Bronchial epithelial cell (primary cell): ENCODE results near the gene SUGCT. TPM values are rescaled to one million over a fixed set of nuclear protein-coding genes. Genes with fewer than 3 reads are reported as not detected.
A peak's percentile ranks its signal among the peaks of the same experiment; 100 is the strongest.

Experiments used
- DNase-seq: peaks from one replicate; pipeline ENCODE4 v3.0.0-alpha.2; 2010; ENCODE audit warnings: low read depth
- FAIRE-seq: peaks from 2 replicates; lab custom pipeline; 2011; peaks lifted over from hg19 to GRCh38; lab: Jason Lieb, UNC
- H3K27me3 ChIP-seq: 2 replicates; pipeline ENCODE4 v1.5.1; 2011; ENCODE audit warnings: low read length; ENCODE audit not compliant: control insufficient read depth, insufficient read depth
- H3K36me3 ChIP-seq: 2 replicates; pipeline ENCODE4 v1.5.1; 2011; ENCODE audit warnings: low read length; ENCODE audit not compliant: control insufficient read depth, insufficient read depth
- H3K4me3 ChIP-seq: 2 replicates; pipeline ENCODE4 v1.5.1; 2011; ENCODE audit warnings: mild to moderate bottlenecking, low read depth, low read length, control low read depth
- total RNA-seq: library from RNA; depleted of rRNA; stranded (reverse); fragments of >200 nt; gene quantifications from 2 replicates; pipeline ENCODE4 v1.2.1, GENCODE V29; 2014
- TF ChIP-seq, protein P1 (sequence below): IDR thresholded peaks from 2 replicates; pipeline ENCODE4 v1.5.1; 2011; ENCODE audit warnings: mild to moderate bottlenecking, moderate library complexity, low read length, control low read depth, inconsistent platforms; ENCODE audit not compliant: insufficient read depth, severe bottlenecking

The SUGCT gene
- total RNA-seq, 1 donor from 2014 or later, result 7.4 TPM

DNA sequence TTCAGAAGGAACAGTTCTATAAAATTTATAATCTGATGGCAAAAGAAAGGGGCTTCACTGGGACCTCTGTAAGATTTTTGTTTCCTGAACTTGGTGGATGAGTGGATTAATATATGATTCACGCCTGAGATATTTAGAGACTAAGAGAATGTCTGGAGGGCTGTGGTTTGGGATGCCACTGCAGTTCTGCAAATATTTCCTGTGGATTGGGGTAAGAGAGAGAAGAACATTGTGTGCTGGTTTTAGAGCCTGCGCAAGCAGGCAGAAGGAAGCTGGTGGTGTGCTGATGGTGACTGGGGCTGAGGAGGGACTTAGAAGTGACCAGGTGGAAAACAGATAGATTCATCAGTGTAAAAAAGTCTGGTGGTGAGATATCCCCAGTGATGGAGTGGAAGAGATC lies 87.0 kb downstream of the SUGCT start:
- Histone ChIP-seq H3K36me3 (no peaks in the 10 kb centered on the region), H3K4me3 (no peak overlapping the region), H3K27me3 (no peaks in the 10 kb centered on the region)
- FAIRE-seq (no peak), DNase-seq (peak; percentile 70)
- TF ChIP-seq, protein P1, sequence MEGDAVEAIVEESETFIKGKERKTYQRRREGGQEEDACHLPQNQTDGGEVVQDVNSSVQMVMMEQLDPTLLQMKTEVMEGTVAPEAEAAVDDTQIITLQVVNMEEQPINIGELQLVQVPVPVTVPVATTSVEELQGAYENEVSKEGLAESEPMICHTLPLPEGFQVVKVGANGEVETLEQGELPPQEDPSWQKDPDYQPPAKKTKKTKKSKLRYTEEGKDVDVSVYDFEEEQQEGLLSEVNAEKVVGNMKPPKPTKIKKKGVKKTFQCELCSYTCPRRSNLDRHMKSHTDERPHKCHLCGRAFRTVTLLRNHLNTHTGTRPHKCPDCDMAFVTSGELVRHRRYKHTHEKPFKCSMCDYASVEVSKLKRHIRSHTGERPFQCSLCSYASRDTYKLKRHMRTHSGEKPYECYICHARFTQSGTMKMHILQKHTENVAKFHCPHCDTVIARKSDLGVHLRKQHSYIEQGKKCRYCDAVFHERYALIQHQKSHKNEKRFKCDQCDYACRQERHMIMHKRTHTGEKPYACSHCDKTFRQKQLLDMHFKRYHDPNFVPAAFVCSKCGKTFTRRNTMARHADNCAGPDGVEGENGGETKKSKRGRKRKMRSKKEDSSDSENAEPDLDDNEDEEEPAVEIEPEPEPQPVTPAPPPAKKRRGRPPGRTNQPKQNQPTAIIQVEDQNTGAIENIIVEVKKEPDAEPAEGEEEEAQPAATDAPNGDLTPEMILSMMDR, result no peak

DNA sequence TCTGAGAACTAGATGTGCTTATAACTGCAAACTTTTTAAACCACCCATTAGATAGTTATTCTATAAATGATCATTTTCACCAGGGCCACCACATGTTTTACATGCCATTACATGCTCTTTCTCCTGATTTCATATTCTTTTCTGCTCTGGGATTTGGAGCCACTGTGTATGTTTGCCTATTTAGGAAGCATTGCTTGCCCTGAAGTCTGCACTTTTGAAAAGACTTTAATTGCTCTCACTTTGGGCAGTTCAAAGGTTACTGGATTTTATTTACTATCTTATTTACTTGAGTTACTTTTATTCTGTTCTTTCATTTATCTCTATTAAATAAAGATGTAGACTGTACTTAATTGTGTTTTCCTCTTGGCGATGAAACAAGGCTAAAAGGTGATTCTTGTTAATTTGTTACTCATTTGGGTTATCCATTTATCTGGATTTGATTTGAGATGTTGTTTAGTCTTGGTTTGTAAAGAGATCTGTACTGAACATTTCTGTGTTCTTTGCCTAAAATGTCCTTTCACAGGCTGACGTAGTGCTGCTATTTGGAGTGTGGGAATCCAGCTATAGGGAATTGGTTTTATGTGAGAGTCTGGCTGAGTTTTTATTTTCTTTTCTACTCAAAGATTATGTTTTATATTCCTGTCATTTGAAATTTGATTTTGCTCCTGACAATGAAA lies 88.8 kb downstream of the SUGCT start:
- DNase-seq, result peak; percentile 2
- Histone ChIP-seq H3K27me3 (no peaks in the 10 kb centered on the region), H3K36me3 (no peaks in the 10 kb centered on the region), H3K4me3 (no peak overlapping the region)
- TF ChIP-seq, protein P1, result no peak
- FAIRE-seq, result no peak

DNA sequence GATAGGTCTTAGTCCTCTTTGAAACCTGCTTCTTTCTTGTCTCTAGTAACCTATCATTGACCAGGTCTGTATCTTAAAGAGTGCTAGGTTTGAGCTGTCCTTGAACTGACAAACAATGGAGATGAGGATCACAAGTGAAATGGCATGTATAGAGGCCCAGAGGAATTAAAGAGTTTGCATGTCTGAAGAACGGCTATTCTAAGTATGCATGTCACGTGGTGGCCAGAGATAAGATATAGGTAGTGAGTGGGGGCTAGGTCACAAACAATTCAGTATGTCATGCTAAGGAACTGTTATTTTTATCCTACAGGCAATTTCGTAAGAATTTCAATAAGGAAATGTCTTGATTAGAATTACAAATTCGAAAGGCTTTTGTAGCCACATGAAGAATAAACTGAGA lies 95.3 kb downstream of the SUGCT start:
- TF ChIP-seq, protein P1, result no peak
- Histone ChIP-seq H3K4me3 (no peak overlapping the region), H3K36me3 (no peaks in the 10 kb centered on the region), H3K27me3 (no peaks in the 10 kb centered on the region)
- FAIRE-seq, result no peak
- DNase-seq, result no peak

DNA sequence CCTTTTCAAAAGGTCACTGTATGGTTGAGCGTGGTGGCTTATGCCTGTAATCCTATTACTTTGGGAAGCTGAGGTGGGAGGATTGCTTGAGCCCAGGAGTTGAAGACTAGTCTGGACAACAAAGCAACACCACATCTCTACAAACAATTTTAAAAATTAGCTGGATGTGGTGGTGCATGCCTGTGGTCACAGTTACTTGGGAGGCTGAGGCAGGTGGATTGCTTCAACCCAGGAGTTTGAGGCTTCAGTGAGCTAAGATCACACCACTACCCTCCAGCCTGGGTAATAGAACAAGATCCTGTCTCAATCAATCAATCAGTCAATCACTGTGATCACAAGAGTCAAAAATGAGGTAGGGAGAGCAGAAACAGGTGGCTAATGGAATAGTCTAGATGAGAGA lies 97.0 kb downstream of the SUGCT start:
- Histone ChIP-seq H3K4me3 (no peak overlapping the region), H3K36me3 (no peaks in the 10 kb centered on the region), H3K27me3 (no peaks in the 10 kb centered on the region)
- FAIRE-seq, result no peak
- TF ChIP-seq, protein P1, result no peak
- no peak for DNase-seq

DNA sequence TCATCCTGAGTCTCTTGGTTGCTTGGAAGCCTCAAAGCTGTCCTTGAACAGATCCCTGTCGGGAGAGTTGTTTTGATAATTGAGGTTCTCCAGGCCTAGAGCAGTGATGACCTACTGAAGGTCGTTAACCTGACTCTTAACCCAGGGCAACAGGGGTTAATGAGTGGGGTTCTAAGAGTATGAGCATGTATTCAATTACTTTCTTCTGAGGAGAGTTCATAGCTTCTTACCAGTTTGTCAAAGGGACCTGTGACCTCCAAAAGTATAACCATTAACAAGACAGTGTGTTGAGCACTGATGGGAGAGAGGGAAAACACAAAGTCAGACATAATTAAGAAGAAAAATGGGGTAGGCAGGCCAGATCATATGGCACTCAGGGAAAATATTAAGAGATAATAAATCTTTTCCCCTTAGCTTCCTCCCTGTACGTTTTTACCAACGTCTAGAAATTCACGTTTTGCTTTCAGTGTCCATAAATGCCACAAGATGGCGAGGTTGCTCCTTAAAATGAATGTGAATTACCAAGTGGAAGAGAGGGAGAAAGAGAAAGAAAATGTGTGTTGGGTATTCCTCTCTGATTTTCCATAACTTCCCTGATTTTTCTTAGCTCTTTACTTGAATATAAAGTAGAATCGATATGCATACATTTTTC lies 97.6 kb downstream of the SUGCT start:
- DNase-seq, result peak; percentile 49
- TF ChIP-seq, protein P1, result peak; percentile 39
- Histone ChIP-seq H3K4me3 (no peak overlapping the region), H3K36me3 (no peaks in the 10 kb centered on the region), H3K27me3 (no peaks in the 10 kb centered on the region)
- no peak for FAIRE-seq
